ENCODE results near the gene PTTG2.

PTTG2 gene

DNA sequence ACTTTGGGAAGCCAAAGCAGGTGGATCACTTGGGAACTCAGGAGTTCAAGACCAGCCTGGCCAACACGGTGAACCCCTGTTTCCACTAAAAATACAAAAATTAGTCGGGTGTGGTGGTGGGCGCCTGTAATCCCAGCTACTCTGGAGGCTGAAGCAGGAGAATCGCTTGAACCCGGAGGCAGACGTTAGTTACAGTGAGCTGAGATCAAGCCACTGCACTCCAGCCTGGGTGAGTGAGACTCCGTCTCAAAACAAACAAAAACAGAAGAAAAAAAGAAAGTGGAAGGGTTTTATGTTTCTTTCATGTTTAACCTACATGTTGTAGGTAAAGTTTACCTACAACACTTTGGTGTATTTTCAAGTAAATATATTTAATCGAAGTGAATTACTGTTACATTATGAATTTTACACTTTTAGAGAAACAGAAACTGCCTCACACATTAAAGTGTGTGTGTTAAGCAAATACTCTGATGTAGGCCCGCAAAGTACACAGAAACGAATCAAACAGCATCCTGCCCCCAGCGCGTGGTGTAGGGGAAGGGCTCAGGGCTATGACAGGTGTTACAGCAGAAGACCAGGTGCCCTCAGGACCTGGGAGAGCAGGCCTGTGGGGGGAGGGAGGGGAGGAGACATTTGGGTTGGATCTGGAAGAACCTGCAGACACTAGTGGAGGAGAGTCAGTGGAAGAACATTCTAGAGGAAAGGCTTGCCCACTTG is 39.0 kb downstream of the PTTG2 start:
- no peak for TF ChIP-seq ZBTB7A (IDR thresholded peaks at IDR 0.05; ENCODE audit: low read depth)
- TF ChIP-seq CEBPB (IDR thresholded peaks at IDR 0.05), result no peak
- no peak for TF ChIP-seq EGR1 (IDR thresholded peaks at IDR 0.05)
- TF ChIP-seq FOXM1 (IDR thresholded peaks at IDR 0.05; ENCODE audit: borderline replicate concordance, low read depth), result no peak
- no peak for TF ChIP-seq NFIC (IDR thresholded peaks at IDR 0.05)

- TF ChIP-seq EP300 (IDR thresholded peaks at IDR 0.05; ENCODE audit: borderline replicate concordance), result no peak
- TF ChIP-seq TEAD4 (IDR thresholded peaks at IDR 0.05), result no peak
- no peak for TF ChIP-seq CEBPB (IDR thresholded peaks at IDR 0.05)
- no peak for TF ChIP-seq CREB1 (IDR thresholded peaks at IDR 0.05; ENCODE audit: low read depth)
- TF ChIP-seq RAD21 (IDR thresholded peaks at IDR 0.05; ENCODE audit: low read depth), result no peak
- TF ChIP-seq TCF12 (IDR thresholded peaks at IDR 0.05; ENCODE audit: low read depth), result no peak
- TF ChIP-seq NFIC (IDR thresholded peaks at IDR 0.05), result no peak
- TF ChIP-seq EGR1 (IDR thresholded peaks at IDR 0.05), result no peak
- TF ChIP-seq YY1 (IDR thresholded peaks at IDR 0.05; ENCODE audit: low read depth), result no peak
- TF ChIP-seq, protein P1, sequence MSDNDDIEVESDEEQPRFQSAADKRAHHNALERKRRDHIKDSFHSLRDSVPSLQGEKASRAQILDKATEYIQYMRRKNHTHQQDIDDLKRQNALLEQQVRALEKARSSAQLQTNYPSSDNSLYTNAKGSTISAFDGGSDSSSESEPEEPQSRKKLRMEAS (IDR thresholded peaks at IDR 0.05), result no peak
- TF ChIP-seq TAF1 (IDR thresholded peaks at IDR 0.05; ENCODE audit: low read depth), result no peak
- TF ChIP-seq, protein P2, sequence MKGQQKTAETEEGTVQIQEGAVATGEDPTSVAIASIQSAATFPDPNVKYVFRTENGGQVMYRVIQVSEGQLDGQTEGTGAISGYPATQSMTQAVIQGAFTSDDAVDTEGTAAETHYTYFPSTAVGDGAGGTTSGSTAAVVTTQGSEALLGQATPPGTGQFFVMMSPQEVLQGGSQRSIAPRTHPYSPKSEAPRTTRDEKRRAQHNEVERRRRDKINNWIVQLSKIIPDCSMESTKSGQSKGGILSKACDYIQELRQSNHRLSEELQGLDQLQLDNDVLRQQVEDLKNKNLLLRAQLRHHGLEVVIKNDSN (IDR thresholded peaks at IDR 0.05), result no peak
- TF ChIP-seq REST (IDR thresholded peaks at IDR 0.05; ENCODE audit: low read depth), result no peak
Observed at GRCh38 chr4:37999965-38000364, 39.8 kb downstream of the PTTG2 start.

DNA sequence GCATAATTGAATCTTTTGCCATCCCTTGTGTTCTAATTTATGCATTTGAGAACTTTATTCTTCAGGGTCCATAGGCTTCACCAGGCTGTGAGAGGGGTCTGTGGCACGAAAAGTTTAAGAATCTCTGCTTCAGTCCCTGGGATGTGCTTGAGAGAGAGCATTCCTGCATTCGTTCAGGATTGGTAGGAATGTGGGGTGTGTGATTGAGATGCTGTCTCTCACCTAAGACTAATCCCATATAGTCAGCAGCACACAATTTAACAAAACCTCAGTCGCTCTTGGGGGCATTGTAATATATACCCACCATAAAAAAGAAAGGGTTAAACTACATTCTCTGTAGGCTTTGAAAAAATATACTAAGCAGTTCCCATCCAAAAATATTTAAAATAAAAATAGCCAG is 41.7 kb downstream of the PTTG2 start:
- TF ChIP-seq CREB1 (IDR thresholded peaks at IDR 0.05; ENCODE audit: low read depth), result no peak
- no peak for TF ChIP-seq TEAD4 (IDR thresholded peaks at IDR 0.05)
- no peak for TF ChIP-seq EGR1 (IDR thresholded peaks at IDR 0.05)
- TF ChIP-seq, protein P1 (IDR thresholded peaks at IDR 0.05), result no peak
- TF ChIP-seq, protein P2 (IDR thresholded peaks at IDR 0.05), result no peak
- no peak for TF ChIP-seq FOXM1 (IDR thresholded peaks at IDR 0.05; ENCODE audit: borderline replicate concordance, low read depth)
- no peak for TF ChIP-seq CEBPB (IDR thresholded peaks at IDR 0.05)
- no peak for TF ChIP-seq NFIC (IDR thresholded peaks at IDR 0.05)
- TF ChIP-seq YY1 (IDR thresholded peaks at IDR 0.05; ENCODE audit: low read depth), result no peak
- TF ChIP-seq TAF1 (IDR thresholded peaks at IDR 0.05; ENCODE audit: low read depth), result no peak
- TF ChIP-seq EP300 (IDR thresholded peaks at IDR 0.05; ENCODE audit: borderline replicate concordance), result no peak
- no peak for TF ChIP-seq REST (IDR thresholded peaks at IDR 0.05; ENCODE audit: low read depth)
- no peak for TF ChIP-seq ZBTB7A (IDR thresholded peaks at IDR 0.05; ENCODE audit: low read depth)
- no peak for TF ChIP-seq TCF12 (IDR thresholded peaks at IDR 0.05; ENCODE audit: low read depth)
- no peak for TF ChIP-seq RAD21 (IDR thresholded peaks at IDR 0.05; ENCODE audit: low read depth)

DNA sequence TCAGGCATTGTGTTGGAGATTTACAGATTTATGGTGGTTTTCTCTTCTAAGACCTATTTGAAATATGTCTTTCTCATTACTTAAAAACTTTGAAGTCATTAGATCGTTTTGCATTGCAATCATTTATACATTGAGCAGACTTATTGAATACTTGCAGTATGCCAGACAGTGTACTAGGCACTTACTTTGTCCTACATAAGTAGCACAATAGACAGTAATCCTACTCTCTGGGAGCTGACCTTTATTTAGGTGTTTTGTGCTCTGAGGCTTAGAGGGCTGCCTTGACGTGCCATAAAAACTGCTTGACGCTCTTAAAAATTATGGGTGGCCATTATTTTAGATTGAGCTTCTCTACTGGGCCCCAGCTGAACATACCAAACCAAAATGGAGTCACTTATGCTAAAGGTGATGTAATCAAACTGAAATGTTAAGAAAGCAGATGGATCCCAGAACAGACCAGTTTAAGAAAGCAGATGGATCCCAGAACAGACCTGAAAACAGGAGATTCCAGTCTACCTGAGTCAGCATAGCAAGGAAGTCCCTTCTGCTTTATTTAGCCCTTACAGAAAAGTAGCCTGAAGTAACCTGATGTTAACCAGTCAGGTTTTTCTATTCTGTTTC is 42.4 kb downstream of the PTTG2 start:
- no peak for TF ChIP-seq EGR1 (IDR thresholded peaks at IDR 0.05)
- TF ChIP-seq CEBPB (IDR thresholded peaks at IDR 0.05), result no peak
- no peak for TF ChIP-seq RAD21 (IDR thresholded peaks at IDR 0.05; ENCODE audit: low read depth)
- no peak for TF ChIP-seq TEAD4 (IDR thresholded peaks at IDR 0.05)
- no peak for TF ChIP-seq REST (IDR thresholded peaks at IDR 0.05; ENCODE audit: low read depth)
- TF ChIP-seq ZBTB7A (IDR thresholded peaks at IDR 0.05; ENCODE audit: low read depth), result no peak
- no peak for TF ChIP-seq CREB1 (IDR thresholded peaks at IDR 0.05; ENCODE audit: low read depth)
- TF ChIP-seq, protein P2 (IDR thresholded peaks at IDR 0.05), result no peak
- no peak for TF ChIP-seq TAF1 (IDR thresholded peaks at IDR 0.05; ENCODE audit: low read depth)
- TF ChIP-seq NFIC (IDR thresholded peaks at IDR 0.05), result no peak
- TF ChIP-seq, protein P1 (IDR thresholded peaks at IDR 0.05), result no peak
- TF ChIP-seq YY1 (IDR thresholded peaks at IDR 0.05; ENCODE audit: low read depth), result no peak
- TF ChIP-seq EP300 (IDR thresholded peaks at IDR 0.05; ENCODE audit: borderline replicate concordance), result no peak
- TF ChIP-seq FOXM1 (IDR thresholded peaks at IDR 0.05; ENCODE audit: borderline replicate concordance, low read depth), result no peak
- no peak for TF ChIP-seq TCF12 (IDR thresholded peaks at IDR 0.05; ENCODE audit: low read depth)
